ENCODE results near the gene KTI12. TPM values are rescaled to one million over a fixed set of nuclear protein-coding genes. Genes with fewer than 3 reads are reported as not detected.
"Not testable (repeated sequence)": the region's sequence is repeated elsewhere in the genome, so short reads cannot be mapped to it uniquely, and the experiment has no call there.

Gene KTI12
- total RNA-seq, 1 experiment from 2014 or later = 22.1 TPM

DNA sequence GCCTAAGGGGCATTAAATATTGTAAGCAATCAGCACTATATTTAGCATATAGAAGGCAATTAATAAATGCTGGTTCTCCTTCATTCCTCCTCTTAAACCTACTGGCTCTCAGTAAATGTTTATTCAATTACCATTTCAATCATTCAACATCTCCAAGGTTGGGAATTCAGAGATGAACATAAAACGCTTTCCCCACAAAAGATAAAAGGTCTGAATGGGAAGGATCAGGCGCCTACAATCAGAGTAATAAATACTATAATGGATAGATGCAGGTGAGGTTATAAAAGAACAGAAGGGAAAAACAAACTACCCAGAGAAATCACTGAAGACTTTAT lies 407 bp upstream of the KTI12 start:
- peaks cover 51% of the 10 kb centered on the region for H3K79me2 ChIP-seq (ENCODE audit: low read length)
- H3K9me3 ChIP-seq (ENCODE audit: low read length) = no peaks in the 10 kb centered on the region
- peaks cover 13% of the 10 kb centered on the region; the same call in 1 of the 2 replicates for H4K20me1 ChIP-seq (ENCODE audit: insufficient read depth, low read depth, low read length)
- no peak overlapping the region for H2AFZ ChIP-seq (ENCODE audit: low read length)
- H3K27me3 ChIP-seq (ENCODE audit: low read length) = no peaks in the 10 kb centered on the region
- peak overlapping the region; percentile 88 for H3K4me3 ChIP-seq (ENCODE audit: low read length)
- peak overlapping the region; percentile 92 for H3K9ac ChIP-seq (ENCODE audit: low read length)
- no peaks in the 10 kb centered on the region for H3K9me2 ChIP-seq (replicated peaks; ENCODE audit: insufficient read depth, low read length)
- H3K36me3 ChIP-seq (ENCODE audit: insufficient read depth, low read length) = peaks cover 10% of the 10 kb centered on the region; the same call in 1 of the 2 replicates
- DNase-seq = no peak
- peak overlapping the region; percentile 87 for H3K4me2 ChIP-seq (ENCODE audit: low read depth, low read length, poor library complexity, severe bottlenecking)
- no peak overlapping the region for H3K27ac ChIP-seq (ENCODE audit: low read length)
- H3K4me1 ChIP-seq (ENCODE audit: low read length) = peaks cover 39% of the 10 kb centered on the region

DNA sequence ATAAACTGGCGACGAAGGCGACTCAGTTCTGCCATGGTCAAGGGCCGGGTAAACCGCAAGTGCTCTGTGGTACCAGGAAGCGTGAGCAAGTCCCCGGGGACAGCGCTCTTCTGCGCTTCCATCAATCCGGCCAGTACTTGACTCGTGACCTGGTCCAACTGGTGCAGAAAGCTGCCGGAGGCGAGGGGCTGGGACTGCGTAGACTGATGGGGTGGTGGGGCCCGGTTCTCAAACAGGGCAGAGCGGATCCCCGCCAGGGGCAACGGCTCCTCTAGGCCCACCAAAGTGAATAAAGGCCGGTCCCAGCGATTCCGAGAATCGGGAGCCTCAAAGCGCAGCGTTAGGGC lies 852 bp downstream of the KTI12 start:
- H3K4me1 ChIP-seq (ENCODE audit: low read length) = peaks cover 52% of the 10 kb centered on the region
- H2AFZ ChIP-seq (ENCODE audit: low read length) = no peak overlapping the region
- H3K27ac ChIP-seq (ENCODE audit: low read length) = peak overlapping the region; percentile 59
- peaks cover 10% of the 10 kb centered on the region; the same call in 1 of the 2 replicates for H3K36me3 ChIP-seq (ENCODE audit: insufficient read depth, low read length)
- H4K20me1 ChIP-seq (ENCODE audit: insufficient read depth, low read depth, low read length) = peaks cover 13% of the 10 kb centered on the region; the same call in 1 of the 2 replicates
- peak overlapping the region; percentile 92 for H3K9ac ChIP-seq (ENCODE audit: low read length)
- no peaks in the 10 kb centered on the region for H3K27me3 ChIP-seq (ENCODE audit: low read length)
- no peaks in the 10 kb centered on the region for H3K9me3 ChIP-seq (ENCODE audit: low read length)
- H3K4me2 ChIP-seq (ENCODE audit: low read depth, low read length, poor library complexity, severe bottlenecking) = peak overlapping the region; percentile 87
- peak; percentile 77 for DNase-seq
- no peaks in the 10 kb centered on the region for H3K9me2 ChIP-seq (replicated peaks; ENCODE audit: insufficient read depth, low read length)
- H3K4me3 ChIP-seq (ENCODE audit: low read length) = peak overlapping the region; percentile 88
- peaks cover 51% of the 10 kb centered on the region for H3K79me2 ChIP-seq (ENCODE audit: low read length)

DNA sequence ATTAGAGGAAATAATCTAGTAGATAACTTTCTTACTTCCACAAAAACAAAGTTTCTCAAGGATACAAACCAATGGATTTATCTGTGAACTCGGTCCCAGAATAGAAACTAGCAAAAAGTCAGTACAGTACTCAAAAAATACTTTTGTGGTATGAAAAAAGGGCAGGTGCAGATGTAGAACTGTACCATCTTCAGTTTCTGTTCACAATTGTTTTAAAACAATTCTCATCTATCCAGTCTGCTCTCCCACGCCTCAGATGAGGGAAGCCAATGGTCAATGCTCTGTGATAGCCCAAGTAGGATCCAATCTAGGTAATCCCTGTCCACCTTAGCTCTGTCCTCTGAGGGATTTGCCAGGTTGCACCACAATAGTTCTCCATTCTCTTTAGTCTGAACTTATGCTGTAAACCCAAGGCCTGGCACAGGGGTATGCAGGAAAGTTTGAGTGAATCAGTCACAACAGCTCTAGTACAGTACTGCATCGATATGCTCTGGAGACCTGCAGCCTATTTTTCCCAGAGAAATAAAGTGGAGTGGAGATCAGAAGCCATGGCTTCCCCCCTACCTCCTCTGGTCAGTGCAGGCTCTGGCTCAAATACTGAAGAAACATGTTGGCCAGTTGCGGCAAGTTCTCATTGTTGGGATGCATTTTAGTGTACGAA lies 1.4 kb downstream of the KTI12 start:
- peaks cover 52% of the 10 kb centered on the region for H3K4me1 ChIP-seq (ENCODE audit: low read length)
- peak; percentile 46 for DNase-seq
- peak overlapping the region; percentile 88 for H3K4me3 ChIP-seq (ENCODE audit: low read length)

DNA sequence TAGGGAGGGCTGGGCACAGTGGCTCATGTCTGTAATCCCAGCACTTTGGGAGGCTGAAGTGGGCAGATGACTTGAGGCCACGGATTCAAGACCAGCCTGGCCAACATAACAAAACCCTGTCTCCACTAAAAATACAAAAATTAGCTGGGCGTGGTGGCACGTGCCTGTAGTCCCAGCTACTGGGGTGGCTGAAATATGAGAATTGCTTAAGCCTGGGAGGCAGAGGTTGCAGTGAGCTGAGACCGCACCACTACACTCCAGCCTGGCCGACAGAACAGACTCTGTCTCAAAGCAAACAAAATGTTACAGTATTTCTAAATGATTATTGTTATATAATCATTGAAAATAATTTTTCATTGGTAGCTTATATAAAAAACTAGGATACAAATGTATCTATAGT lies 4.8 kb downstream of the KTI12 start:
- not testable (repeated sequence) for H3K4me3 ChIP-seq (ENCODE audit: low read length); H2AFZ ChIP-seq (ENCODE audit: low read length)
- peaks cover 21% of the 10 kb centered on the region; the same call in 1 of the 2 replicates for H3K36me3 ChIP-seq (ENCODE audit: insufficient read depth, low read length)

More for the DNA sequence above, 1.4 kb downstream of the KTI12 start:
- Histone ChIP-seq H3K9me3 (ENCODE audit: low read length) (no peaks in the 10 kb centered on the region), H3K27me3 (ENCODE audit: low read length) (no peaks in the 10 kb centered on the region), H3K9me2 (replicated peaks; ENCODE audit: insufficient read depth, low read length) (no peaks in the 10 kb centered on the region), H3K79me2 (ENCODE audit: low read length) (peaks cover 51% of the 10 kb centered on the region), H4K20me1 (ENCODE audit: insufficient read depth, low read depth, low read length) (peaks cover 13% of the 10 kb centered on the region; the same call in 1 of the 2 replicates), H3K27ac (ENCODE audit: low read length) (peak overlapping the region; percentile 59), H3K9ac (ENCODE audit: low read length) (peak overlapping the region; percentile 92), H3K4me2 (ENCODE audit: low read depth, low read length, poor library complexity, severe bottlenecking) (peak overlapping the region; percentile 87), H3K36me3 (ENCODE audit: insufficient read depth, low read length) (peaks cover 10% of the 10 kb centered on the region; the same call in 1 of the 2 replicates), H2AFZ (ENCODE audit: low read length) (no peak overlapping the region)

DNA sequence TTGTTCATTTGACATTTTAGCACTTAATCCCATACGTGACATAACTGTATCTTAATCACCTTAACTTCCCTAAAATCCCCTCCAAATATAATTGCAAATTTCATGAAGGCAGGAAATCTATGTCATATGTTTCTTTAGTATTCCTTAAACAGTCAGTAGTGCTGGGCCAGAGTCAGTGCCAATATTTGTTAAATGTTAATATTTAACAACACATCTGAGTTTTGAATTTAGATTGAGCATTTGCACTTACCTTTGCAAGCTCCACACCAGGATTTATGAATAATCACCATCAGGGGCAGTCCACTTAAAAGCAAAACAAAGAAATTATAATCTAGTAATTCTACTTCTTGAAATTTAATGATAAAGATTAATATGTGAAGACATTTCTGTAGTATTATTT lies 5.3 kb downstream of the KTI12 start:
- Histone ChIP-seq H3K9me2 (replicated peaks; ENCODE audit: insufficient read depth, low read length) (no peaks in the 10 kb centered on the region), H3K27me3 (ENCODE audit: low read length) (no peaks in the 10 kb centered on the region), H3K9ac (ENCODE audit: low read length) (peak overlapping the region; percentile 13; the same call in 1 of the 2 replicates), H3K27ac (ENCODE audit: low read length) (peak overlapping the region; percentile 82), H3K36me3 (ENCODE audit: insufficient read depth, low read length) (peaks cover 25% of the 10 kb centered on the region; the same call in 1 of the 2 replicates), H3K9me3 (ENCODE audit: low read length) (no peaks in the 10 kb centered on the region), H3K4me2 (ENCODE audit: low read depth, low read length, poor library complexity, severe bottlenecking) (peak overlapping the region; percentile 46), H3K4me1 (ENCODE audit: low read length) (peaks cover 46% of the 10 kb centered on the region), H3K4me3 (ENCODE audit: low read length) (no peak overlapping the region), H4K20me1 (ENCODE audit: insufficient read depth, low read depth, low read length) (peaks cover 13% of the 10 kb centered on the region; the same call in 1 of the 2 replicates), H3K79me2 (ENCODE audit: low read length) (peaks cover 42% of the 10 kb centered on the region), H2AFZ (ENCODE audit: low read length) (no peak overlapping the region)
- no peak for DNase-seq

More for the DNA sequence above, 4.8 kb downstream of the KTI12 start:
- Histone ChIP-seq H3K27ac (ENCODE audit: low read length) (peak overlapping the region; percentile 82), H3K4me1 (ENCODE audit: low read length) (peaks cover 48% of the 10 kb centered on the region), H3K9ac (ENCODE audit: low read length) (0 out of 2 replicates have a peak overlapping the region, but pooled peaks have one; percentile 13), H4K20me1 (ENCODE audit: insufficient read depth, low read depth, low read length) (peaks cover 13% of the 10 kb centered on the region; the same call in 1 of the 2 replicates), H3K4me2 (ENCODE audit: low read depth, low read length, poor library complexity, severe bottlenecking) (peak overlapping the region; percentile 46), H3K79me2 (ENCODE audit: low read length) (peaks cover 48% of the 10 kb centered on the region)
- H3K9me2 ChIP-seq (replicated peaks; ENCODE audit: insufficient read depth, low read length); DNase-seq; H3K27me3 ChIP-seq (ENCODE audit: low read length); H3K9me3 ChIP-seq (ENCODE audit: low read length): not testable (repeated sequence)

DNA sequence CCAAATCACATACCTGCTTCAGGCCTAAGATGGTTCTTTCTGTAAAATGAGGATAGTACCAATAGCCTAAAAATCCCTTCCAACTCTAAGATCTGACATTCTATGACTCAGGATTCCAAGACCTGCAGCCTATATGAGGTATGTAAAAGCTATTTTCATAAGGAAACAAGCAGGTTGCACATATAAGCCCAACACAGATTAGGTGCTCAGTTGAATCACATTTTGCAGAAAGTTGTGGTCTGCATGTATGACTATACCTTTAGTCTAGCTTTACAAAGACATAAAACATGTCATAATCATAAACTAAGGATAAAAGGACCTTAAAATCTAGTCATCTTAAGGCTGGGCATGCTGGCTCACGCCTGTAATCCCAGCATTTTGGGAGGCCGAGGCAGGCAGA lies 7.3 kb downstream of the KTI12 start:
- Histone ChIP-seq H3K9ac (ENCODE audit: low read length) (no peak overlapping the region), H3K27ac (ENCODE audit: low read length) (no peak overlapping the region), H3K4me3 (ENCODE audit: low read length) (no peak overlapping the region), H3K4me2 (ENCODE audit: low read depth, low read length, poor library complexity, severe bottlenecking) (no peak overlapping the region), H3K4me1 (ENCODE audit: low read length) (peaks cover 33% of the 10 kb centered on the region), H3K36me3 (ENCODE audit: insufficient read depth, low read length) (peaks cover 19% of the 10 kb centered on the region; the same call in 1 of the 2 replicates), H3K9me3 (ENCODE audit: low read length) (no peaks in the 10 kb centered on the region), H3K79me2 (ENCODE audit: low read length) (peaks cover 22% of the 10 kb centered on the region), H3K27me3 (ENCODE audit: low read length) (no peaks in the 10 kb centered on the region), H4K20me1 (ENCODE audit: insufficient read depth, low read depth, low read length) (0 out of 2 replicates have a peak, but pooled peaks cover under 1% of the 10 kb centered on the region), H2AFZ (ENCODE audit: low read length) (no peak overlapping the region), H3K9me2 (replicated peaks; ENCODE audit: insufficient read depth, low read length) (no peaks in the 10 kb centered on the region)
- DNase-seq = no peak

DNA sequence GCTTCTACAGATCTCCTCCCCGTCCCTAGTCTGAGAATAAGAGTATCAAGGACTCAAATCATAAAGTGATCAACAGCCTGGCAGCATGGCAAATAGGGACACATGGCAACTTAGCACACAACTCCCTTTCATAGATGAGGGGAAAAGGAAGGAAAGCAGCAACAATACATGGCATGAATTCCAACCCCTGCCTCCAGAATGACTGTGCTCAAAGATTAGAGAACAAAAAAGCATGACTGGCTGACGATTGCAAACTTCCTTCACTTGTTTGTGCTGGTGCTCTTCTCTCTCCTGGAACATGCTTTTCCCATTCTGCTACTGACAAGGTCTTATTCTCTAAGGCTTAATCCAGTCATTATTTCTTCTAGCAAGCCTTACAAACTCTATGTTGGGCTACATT lies 11.5 kb downstream of the KTI12 start:
- H4K20me1 ChIP-seq (ENCODE audit: insufficient read depth, low read depth, low read length) = no peaks in the 10 kb centered on the region
- no peak overlapping the region for H3K4me3 ChIP-seq (ENCODE audit: low read length)
- H3K27ac ChIP-seq (ENCODE audit: low read length) = no peak overlapping the region
- H3K4me2 ChIP-seq (ENCODE audit: low read depth, low read length, poor library complexity, severe bottlenecking) = no peak overlapping the region
- no peaks in the 10 kb centered on the region for H3K79me2 ChIP-seq (ENCODE audit: low read length)
- no peaks in the 10 kb centered on the region for H3K4me1 ChIP-seq (ENCODE audit: low read length)
- H3K9ac ChIP-seq (ENCODE audit: low read length) = no peak overlapping the region
- H2AFZ ChIP-seq (ENCODE audit: low read length) = no peak overlapping the region
- no peaks in the 10 kb centered on the region for H3K27me3 ChIP-seq (ENCODE audit: low read length)
- H3K9me2 ChIP-seq (replicated peaks; ENCODE audit: insufficient read depth, low read length) = no peaks in the 10 kb centered on the region
- H3K36me3 ChIP-seq (ENCODE audit: insufficient read depth, low read length) = peaks cover 27% of the 10 kb centered on the region; the same call in 1 of the 2 replicates
- no peak for DNase-seq
- no peaks in the 10 kb centered on the region for H3K9me3 ChIP-seq (ENCODE audit: low read length)

DNA sequence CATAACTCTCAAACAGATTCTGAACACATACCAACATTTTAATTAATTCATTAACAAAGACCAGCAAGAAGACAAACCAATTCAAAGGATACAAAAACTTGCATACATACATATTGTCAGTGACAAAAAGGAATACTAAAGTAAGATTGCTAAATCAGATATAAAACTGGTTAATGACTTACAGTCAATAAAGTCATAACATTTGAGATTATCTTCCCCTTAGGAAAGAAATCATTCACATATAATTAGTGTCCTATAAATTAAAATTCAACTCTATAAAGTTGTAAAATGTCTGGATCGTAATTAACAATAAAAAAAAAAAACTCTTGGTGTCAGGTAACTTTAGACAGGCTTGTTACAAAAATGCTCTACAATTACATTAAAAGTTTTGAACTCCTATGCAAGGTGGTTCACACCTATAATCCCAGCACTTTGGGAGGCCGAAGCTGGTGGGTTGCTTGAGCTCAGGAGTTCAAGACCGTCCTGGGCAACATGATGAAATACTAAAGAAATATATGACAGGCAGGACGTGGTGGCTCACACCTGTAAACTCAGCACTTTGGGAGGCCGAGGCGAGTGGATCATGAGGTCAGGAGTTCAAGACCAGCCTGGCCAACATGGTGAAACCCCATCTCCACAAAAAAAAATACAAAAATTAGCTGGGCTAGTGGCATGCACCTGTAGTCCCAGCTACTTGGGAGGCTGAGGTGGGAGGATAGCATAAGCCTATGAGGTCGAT lies 25.4 kb downstream of the KTI12 start:
- Histone ChIP-seq H4K20me1 (ENCODE audit: insufficient read depth, low read depth, low read length) (no peaks in the 10 kb centered on the region), H2AFZ (ENCODE audit: low read length) (no peak overlapping the region), H3K27me3 (ENCODE audit: low read length) (no peaks in the 10 kb centered on the region), H3K4me3 (ENCODE audit: low read length) (no peak overlapping the region), H3K27ac (ENCODE audit: low read length) (no peak overlapping the region), H3K4me2 (ENCODE audit: low read depth, low read length, poor library complexity, severe bottlenecking) (no peak overlapping the region), H3K79me2 (ENCODE audit: low read length) (no peaks in the 10 kb centered on the region), H3K4me1 (ENCODE audit: low read length) (peaks cover 4% of the 10 kb centered on the region), H3K9ac (ENCODE audit: low read length) (no peak overlapping the region), H3K9me3 (ENCODE audit: low read length) (no peaks in the 10 kb centered on the region), H3K36me3 (ENCODE audit: insufficient read depth, low read length) (no peaks in the 10 kb centered on the region), H3K9me2 (replicated peaks; ENCODE audit: insufficient read depth, low read length) (no peaks in the 10 kb centered on the region)
- no peak for DNase-seq

Data from Karpas-422 (cell line).